Measurements from ENCODE around the gene MMP12.

The MMP12 gene

DNA sequence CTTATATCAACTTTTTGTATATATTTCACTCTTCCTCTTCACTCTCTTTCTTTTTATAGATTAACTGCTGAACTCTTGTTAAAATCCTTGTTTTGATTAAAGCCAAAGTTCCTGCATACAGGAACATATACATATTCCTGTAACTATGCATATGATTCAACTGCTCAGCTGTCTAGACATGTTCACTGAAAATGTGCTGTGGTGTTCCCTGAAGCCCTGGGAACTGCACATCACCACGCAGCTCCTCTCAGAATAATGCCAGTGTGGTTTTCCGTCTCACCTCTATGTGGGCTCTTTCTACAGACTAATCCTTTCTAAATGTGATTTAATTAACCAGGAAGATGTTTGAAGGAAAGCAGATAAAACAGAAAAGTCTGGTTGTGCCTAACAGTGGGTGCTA, 25.6 kb upstream of the MMP12 start:
- H3K9ac ChIP-seq: no peak overlapping the region
- no peaks in the 10 kb centered on the region for H3K4me1 ChIP-seq
- no peaks in the 10 kb centered on the region for H3K27me3 ChIP-seq (ENCODE audit: control insufficient read depth, insufficient read depth, low read length)
- no peak overlapping the region for H3K27ac ChIP-seq
- H3K9me3 ChIP-seq (ENCODE audit: control insufficient read depth, low read length): no peaks in the 10 kb centered on the region
- no peaks in the 10 kb centered on the region for H3K79me2 ChIP-seq
- no peak overlapping the region for H3K4me2 ChIP-seq (ENCODE audit: low read length)
- no peaks in the 10 kb centered on the region for H3K36me3 ChIP-seq (ENCODE audit: control insufficient read depth, insufficient read depth, low read length)
- TF ChIP-seq, protein P1, sequence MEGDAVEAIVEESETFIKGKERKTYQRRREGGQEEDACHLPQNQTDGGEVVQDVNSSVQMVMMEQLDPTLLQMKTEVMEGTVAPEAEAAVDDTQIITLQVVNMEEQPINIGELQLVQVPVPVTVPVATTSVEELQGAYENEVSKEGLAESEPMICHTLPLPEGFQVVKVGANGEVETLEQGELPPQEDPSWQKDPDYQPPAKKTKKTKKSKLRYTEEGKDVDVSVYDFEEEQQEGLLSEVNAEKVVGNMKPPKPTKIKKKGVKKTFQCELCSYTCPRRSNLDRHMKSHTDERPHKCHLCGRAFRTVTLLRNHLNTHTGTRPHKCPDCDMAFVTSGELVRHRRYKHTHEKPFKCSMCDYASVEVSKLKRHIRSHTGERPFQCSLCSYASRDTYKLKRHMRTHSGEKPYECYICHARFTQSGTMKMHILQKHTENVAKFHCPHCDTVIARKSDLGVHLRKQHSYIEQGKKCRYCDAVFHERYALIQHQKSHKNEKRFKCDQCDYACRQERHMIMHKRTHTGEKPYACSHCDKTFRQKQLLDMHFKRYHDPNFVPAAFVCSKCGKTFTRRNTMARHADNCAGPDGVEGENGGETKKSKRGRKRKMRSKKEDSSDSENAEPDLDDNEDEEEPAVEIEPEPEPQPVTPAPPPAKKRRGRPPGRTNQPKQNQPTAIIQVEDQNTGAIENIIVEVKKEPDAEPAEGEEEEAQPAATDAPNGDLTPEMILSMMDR (IDR thresholded peaks at IDR 0.05): no peak
- no peak overlapping the region for H2AFZ ChIP-seq
- H3K4me3 ChIP-seq (ENCODE audit: low read depth, low read length): no peak overlapping the region

DNA sequence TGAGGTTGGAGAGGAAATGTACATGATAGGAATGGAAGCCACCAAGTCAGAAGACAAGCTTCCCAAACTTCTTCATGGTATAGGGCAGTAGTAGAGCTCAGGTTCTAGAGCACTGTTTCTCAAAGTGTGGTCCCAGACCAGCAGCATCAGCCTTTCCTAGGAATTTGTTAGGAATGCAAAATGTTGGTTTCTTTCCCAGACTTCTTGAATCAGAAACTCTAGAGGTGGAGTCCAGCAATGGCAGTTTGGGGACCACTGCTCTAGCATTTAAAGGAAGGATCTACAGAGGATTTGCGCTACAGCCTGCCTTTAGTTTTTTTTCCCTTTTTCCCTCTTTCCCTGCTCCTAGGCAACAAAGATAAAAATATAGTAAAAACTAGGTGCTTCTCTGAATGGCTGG, 17.0 kb upstream of the MMP12 start:
- Histone ChIP-seq H3K4me3 (ENCODE audit: low read depth, low read length) (no peak overlapping the region), H3K4me2 (ENCODE audit: low read length) (no peak overlapping the region), H3K27me3 (ENCODE audit: control insufficient read depth, insufficient read depth, low read length) (no peaks in the 10 kb centered on the region), H3K27ac (no peak overlapping the region), H3K36me3 (ENCODE audit: control insufficient read depth, insufficient read depth, low read length) (no peaks in the 10 kb centered on the region), H3K9ac (no peak overlapping the region), H2AFZ (no peak overlapping the region), H3K4me1 (no peaks in the 10 kb centered on the region), H3K79me2 (no peaks in the 10 kb centered on the region), H3K9me3 (ENCODE audit: control insufficient read depth, low read length) (no peaks in the 10 kb centered on the region)
- TF ChIP-seq, protein P1 (IDR thresholded peaks at IDR 0.05): no peak

DNA sequence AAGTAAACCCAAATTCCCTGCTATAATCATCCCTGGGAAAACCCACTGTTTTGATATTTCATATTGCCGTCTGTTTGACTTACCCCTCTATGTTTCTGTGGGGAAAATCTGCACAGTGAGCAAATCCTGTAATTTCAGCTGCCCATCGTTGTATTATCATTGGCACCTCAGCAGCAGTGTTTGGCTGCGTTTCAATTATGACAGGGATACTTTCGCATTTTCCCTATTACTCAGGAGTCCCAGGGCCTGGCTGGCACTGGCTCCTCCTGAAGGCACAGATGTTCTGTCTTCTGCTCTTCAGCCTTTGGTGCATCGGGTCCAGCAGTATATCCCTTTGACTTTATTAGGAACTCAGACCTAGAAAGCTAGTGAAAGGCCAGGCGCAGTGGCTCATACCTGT, 12.2 kb upstream of the MMP12 start:
- Histone ChIP-seq H3K79me2 (no peaks in the 10 kb centered on the region), H3K9ac (no peak overlapping the region), H3K27me3 (ENCODE audit: control insufficient read depth, insufficient read depth, low read length) (no peaks in the 10 kb centered on the region), H3K36me3 (ENCODE audit: control insufficient read depth, insufficient read depth, low read length) (no peaks in the 10 kb centered on the region), H3K9me3 (ENCODE audit: control insufficient read depth, low read length) (no peaks in the 10 kb centered on the region), H2AFZ (no peak overlapping the region), H3K4me3 (ENCODE audit: low read depth, low read length) (no peak overlapping the region), H3K4me1 (no peaks in the 10 kb centered on the region), H3K27ac (no peak overlapping the region), H3K4me2 (ENCODE audit: low read length) (no peak overlapping the region)
- TF ChIP-seq, protein P1 (IDR thresholded peaks at IDR 0.05): no peak

DNA sequence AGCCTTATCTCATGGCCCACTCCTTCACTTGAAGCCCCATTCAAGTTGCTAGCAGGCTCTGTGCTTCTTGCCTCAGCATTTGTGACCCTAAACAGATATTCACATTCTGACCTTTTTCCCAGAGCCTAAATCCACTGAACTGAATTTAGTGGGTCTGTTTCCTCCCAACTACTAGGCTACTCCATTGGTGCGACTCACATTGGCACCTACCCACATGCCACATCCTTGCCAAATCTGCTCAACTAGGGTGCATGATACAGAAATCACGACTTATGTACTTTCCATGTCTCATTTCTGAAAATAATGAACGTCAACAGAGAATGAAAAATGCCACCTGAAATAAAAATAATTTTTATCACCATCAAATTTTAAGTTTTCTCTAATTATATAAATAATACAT, 8.4 kb upstream of the MMP12 start:
- Histone ChIP-seq H3K9ac (no peak overlapping the region), H3K27ac (no peak overlapping the region), H3K4me3 (ENCODE audit: low read depth, low read length) (no peak overlapping the region), H2AFZ (no peak overlapping the region), H3K9me3 (ENCODE audit: control insufficient read depth, low read length) (no peaks in the 10 kb centered on the region), H3K4me1 (no peaks in the 10 kb centered on the region), H3K36me3 (ENCODE audit: control insufficient read depth, insufficient read depth, low read length) (no peaks in the 10 kb centered on the region), H3K27me3 (ENCODE audit: control insufficient read depth, insufficient read depth, low read length) (no peaks in the 10 kb centered on the region), H3K4me2 (ENCODE audit: low read length) (no peak overlapping the region), H3K79me2 (no peaks in the 10 kb centered on the region)
- TF ChIP-seq, protein P1 (IDR thresholded peaks at IDR 0.05): no peak

DNA sequence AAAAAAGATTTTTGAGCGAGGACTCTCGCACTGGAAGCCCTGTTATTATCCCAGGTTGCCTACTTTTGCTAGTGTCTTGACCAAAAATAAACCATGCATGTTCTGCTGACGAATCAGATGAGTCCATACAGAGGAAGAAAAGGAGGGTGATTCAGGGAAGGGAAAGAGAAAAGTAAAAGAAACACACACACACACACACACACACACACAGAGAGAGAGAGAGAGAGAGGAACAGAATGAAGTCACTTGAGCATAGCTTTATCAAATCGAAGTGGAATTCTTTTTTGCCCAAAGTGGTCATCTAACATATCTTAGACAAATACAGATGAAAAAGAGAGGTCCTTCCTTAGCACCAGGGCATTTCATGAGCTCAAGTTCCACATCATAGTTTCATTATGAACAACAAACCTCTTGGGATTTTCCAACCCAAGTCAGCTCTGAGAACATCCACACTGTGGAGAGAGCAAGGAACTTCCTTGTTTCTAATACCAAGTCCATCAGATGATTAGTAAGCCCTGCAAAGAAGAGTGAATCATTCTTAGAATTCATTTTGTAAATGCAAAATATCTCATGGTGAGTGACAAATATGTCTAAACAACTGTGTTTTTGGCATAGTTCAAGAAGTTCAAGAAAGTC, 7.7 kb upstream of the MMP12 start:
- H3K27ac ChIP-seq: no peak overlapping the region

More for the DNA sequence above, 7.7 kb upstream of the MMP12 start:
- H2AFZ ChIP-seq: no peak overlapping the region
- H3K27me3 ChIP-seq (ENCODE audit: control insufficient read depth, insufficient read depth, low read length): no peaks in the 10 kb centered on the region
- TF ChIP-seq, protein P1 (IDR thresholded peaks at IDR 0.05): no peak
- no peaks in the 10 kb centered on the region for H3K9me3 ChIP-seq (ENCODE audit: control insufficient read depth, low read length)
- no peaks in the 10 kb centered on the region for H3K36me3 ChIP-seq (ENCODE audit: control insufficient read depth, insufficient read depth, low read length)
- H3K4me1 ChIP-seq: no peaks in the 10 kb centered on the region
- no peak overlapping the region for H3K4me3 ChIP-seq (ENCODE audit: low read depth, low read length)
- H3K79me2 ChIP-seq: no peaks in the 10 kb centered on the region
- no peak overlapping the region for H3K9ac ChIP-seq
- no peak overlapping the region for H3K4me2 ChIP-seq (ENCODE audit: low read length)

Data from parathyroid adenoma (tissue), 2 donors.